NCI-H345 treated with DMSO at 0.1 percent for 48 hours (cell line): ENCODE data around the gene CLIC5.

Experiments
- DNase-seq: peaks from one replicate; lab custom pipeline; 2025; ENCODE audit not compliant: unreplicated experiment; lab: John Stamatoyannopoulos, UW

The CLIC5 gene

GRCh38 chr6:45966797-45967196 is 48.9 kb downstream of the CLIC5 start:
- DNase-seq, result no peak

DNA sequence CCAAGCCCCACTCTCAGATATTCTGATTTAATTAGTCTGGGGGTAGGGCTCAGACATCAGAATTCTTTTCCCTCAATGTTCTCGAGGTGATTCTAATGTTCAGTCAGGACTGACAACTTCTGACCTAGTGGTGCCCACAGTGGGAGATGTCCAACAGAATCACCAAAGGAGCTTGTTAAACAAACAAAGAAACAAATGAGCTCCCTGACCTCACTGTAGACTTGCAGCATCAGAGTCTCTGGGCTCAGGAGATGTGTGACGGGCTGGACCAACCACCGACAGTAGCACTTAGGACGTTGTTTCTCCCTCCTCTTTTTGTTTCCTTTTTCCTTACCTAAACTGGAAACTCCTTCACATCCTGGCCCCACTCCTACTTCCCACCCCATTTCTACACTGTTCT is 49.3 kb downstream of the CLIC5 start:
- no peak for DNase-seq

DNA sequence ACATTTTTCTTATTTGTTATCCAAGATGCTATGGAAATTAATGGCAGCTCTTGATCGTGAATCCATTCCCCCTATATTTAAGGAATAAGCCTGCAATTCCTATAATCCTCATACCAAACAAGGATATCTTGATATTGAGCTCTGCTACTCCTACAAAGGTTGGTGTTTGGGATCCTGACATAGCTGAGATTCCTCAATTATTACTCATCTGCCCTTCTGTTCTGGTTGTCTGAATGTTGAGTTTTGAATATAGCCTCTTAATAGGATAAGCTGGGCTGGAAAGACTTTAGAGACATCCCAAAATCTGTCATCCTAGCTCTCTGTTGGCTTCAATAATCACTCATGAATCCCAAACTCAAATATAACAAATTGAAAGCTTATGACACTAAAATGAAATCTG is 49.9 kb downstream of the CLIC5 start:
- DNase-seq, result no peak

GRCh38 chr6:45965007-45965406 is 50.7 kb downstream of the CLIC5 start:
- DNase-seq, result no peak

GRCh38 chr6:45964300-45964699 is 51.4 kb downstream of the CLIC5 start:
- no peak for DNase-seq

GRCh38 chr6:45963896-45964295 is 51.8 kb downstream of the CLIC5 start:
- DNase-seq, result no peak

GRCh38 chr6:45961125-45961524 is 54.5 kb downstream of the CLIC5 start:
- no peak for DNase-seq

GRCh38 chr6:45959534-45960145 is 56.0 kb downstream of the CLIC5 start:
- peak; percentile 74 for DNase-seq

- no peak for DNase-seq
Observed at GRCh38 chr6:45956663-45957062, 59.0 kb downstream of the CLIC5 start.

- no peak for DNase-seq
Observed at GRCh38 chr6:45956176-45956575, 59.5 kb downstream of the CLIC5 start.

DNA sequence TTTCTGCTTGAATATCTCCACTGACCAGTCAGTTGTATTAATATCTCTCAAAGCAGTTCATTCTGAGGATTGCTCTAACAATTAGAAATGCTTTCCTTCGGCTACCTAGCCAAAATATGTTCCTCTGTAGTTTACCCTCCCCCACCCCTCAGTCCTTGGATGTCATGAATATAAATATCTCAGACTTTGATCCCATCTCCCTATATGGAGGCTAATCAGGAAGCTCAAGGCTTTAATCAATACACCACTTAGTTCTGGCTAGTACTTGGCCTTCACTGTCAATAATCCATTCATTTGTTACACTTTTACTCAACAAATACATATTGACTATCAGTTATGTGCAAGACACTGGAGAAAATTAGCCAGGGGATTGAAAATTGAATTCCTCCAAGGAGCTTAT is 60.1 kb downstream of the CLIC5 start:
- no peak for DNase-seq

DNA sequence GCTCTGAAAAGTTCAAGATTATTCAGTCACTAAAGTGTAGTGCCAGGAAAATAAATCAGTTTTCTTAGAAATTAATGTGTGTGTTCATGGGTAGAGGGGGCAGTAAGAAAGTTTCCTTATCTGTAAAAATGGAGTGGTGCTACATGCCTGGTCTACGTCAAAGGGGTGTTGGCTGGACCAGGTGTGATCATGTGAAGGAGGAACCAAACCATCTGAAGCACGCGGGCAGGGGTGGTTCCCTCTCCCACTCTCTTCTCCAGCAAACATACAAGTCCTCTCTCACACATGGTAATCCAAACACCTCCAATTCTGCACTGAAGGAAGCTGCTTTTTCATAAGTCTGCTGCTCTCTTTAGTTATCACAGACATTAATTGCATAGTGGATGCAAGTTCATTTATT is 63.1 kb downstream of the CLIC5 start:
- DNase-seq, result no peak

GRCh38 chr6:45952168-45952529 is 63.5 kb downstream of the CLIC5 start:
- no peak for DNase-seq

DNA sequence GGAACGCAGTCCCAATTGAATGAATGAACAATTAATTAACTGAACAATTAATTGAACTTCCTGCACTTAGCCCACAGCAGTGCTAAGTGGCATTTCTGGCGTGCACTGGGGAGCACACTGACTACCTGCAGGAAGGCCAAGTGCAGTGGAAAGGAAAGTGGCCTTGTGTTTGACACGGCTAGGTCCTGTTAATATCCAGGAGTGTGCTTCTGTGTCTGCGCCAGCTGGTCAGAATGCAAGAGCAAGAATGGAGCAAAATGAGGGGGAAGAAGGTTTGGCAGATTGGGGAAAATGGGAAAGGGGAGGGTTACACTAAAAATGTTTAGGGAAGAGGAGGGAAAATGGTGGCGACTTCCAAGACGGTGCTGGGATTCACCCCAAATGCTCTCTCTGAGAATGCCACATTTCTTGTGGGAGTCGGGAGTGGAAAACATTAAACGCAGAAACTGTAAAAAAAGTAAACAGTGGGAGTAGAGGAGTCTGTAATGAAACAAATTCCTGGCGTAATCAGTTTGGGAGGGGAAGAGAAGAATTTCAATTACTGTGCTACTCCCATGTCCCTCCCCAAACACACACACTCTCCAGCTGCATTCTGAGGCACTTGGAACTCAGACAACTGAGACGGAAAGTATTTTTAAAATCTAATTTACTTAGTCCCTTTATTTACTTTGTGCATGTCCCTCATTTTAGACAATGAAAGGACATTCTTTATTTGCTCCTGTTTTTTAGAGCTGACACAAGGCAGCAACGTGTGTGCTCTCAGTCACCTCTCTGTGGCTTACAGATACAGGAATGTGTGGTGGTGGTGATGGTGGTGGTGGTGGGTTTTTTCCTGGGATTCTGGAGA is 64.1 kb downstream of the CLIC5 start:
- DNase-seq, result no peak

GRCh38 chr6:45949256-45949655 is 66.4 kb downstream of the CLIC5 start:
- DNase-seq, result no peak

DNA sequence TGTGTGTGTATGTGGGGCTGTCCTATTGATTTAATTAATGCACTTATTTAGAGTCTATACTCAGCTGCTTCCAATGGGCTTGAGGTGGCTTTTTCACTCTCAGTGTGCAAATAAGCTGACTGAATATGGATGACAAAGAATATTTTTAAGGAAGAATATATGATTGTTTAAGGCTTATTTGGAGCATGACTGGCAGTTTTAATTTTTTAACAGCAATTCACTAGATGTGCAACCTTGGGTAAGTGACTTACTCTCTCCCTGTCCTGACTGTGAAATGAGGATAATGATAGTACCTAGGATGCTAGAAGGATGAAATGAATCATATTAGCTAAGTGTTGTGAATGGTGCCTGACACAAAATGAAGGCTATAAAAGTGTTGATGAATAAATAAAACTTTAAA is 67.9 kb downstream of the CLIC5 start:
- DNase-seq, result no peak

DNA sequence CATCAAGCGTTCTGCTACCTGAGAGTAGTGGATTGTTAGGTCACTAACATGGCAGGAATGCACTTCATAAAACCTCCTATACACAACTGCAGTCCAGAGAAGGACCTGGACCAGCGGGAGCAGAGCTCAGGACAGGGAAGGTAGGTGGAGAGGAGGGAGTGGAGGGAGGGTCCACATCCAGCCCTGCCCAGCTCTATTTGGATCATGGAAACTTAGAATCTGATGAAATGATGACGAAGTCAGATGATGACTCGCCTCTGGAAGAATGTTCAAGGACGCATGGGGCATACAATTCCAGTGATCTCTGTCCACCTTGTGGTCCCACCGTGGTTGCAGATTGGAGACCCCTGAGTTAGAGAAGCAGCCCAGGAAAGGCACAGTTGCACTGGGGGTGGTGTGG is 68.8 kb downstream of the CLIC5 start:
- DNase-seq, result no peak

GRCh38 chr6:45946352-45946751 is 69.3 kb downstream of the CLIC5 start:
- no peak for DNase-seq

GRCh38 chr6:45942953-45943352 is 72.7 kb downstream of the CLIC5 start:
- no peak for DNase-seq

- no peak for DNase-seq
Observed at GRCh38 chr6:45933855-45934254, 81.8 kb downstream of the CLIC5 start.

GRCh38 chr6:45931232-45931631 is 84.4 kb downstream of the CLIC5 start:
- DNase-seq, result no peak

DNA sequence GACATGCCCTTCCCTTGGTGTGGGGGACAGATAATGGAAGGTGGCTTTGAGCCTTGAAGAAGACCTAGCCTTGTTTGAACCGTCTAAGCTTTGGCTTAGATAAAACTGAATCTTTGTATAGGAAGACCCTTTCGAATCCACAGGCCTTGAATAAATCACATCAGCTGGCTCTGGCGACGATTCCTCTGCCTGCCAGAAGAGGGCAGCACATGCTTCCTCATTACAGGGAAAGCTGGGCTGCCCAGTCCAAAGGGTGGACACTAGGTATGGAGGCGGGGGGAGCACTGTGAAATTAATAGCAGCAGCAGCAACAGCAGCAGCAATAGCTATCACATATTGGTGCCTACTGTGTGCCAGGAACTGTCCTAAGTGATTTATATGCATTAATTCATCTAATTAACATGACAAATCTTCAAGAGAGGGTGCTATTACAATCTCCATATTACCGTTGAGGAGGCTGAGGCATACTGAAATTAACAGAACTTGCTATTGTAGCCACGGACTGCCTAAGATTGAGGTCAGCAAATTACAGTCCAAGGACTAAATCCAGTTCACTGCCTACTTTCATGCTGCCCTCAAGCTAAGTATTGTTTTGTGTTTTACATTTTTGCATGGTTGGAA is 85.1 kb downstream of the CLIC5 start:
- DNase-seq, result peak; percentile 49
